ENCODE measurements around the gene CANX. TPM values are rescaled to one million over a fixed set of nuclear protein-coding genes. Genes with fewer than 3 reads are reported as not detected.

The CANX gene
- total and polyA plus RNA-seq, 9 of the 15 experiments (the other 6 are each of a cell fraction or from before 2014, with no cell fraction given), result 155 to 893 (median 589) TPM

GRCh38 chr5:179763215-179763945 lies 64.6 kb downstream of the CANX start (continued):
- TF ChIP-seq ZNF609 (CRISPR knock-in tag; IDR thresholded peaks at IDR 0.05; ENCODE audit: borderline replicate concordance) (no peak), ZNF586 (CRISPR knock-in tag; conservative IDR thresholded peaks at IDR 0.05) (no peak), ZBTB43 (CRISPR knock-in tag; IDR thresholded peaks at IDR 0.05) (no peak), TRIM28 (IDR thresholded peaks at IDR 0.05) (no peak), ZNF699 (CRISPR knock-in tag; IDR thresholded peaks at IDR 0.05; ENCODE audit: insufficient replicate concordance) (no peak), THRAP3 (IDR thresholded peaks at IDR 0.05; ENCODE audit: borderline replicate concordance) (no peak), ZBTB17 (CRISPR knock-in tag; IDR thresholded peaks at IDR 0.05) (no peak), PURB (CRISPR knock-in tag; IDR thresholded peaks at IDR 0.05; ENCODE audit: low read depth) (no peak), E2F5 (CRISPR knock-in tag; IDR thresholded peaks at IDR 0.05) (no peak), SP1 (CRISPR knock-in tag; IDR thresholded peaks at IDR 0.05) (no peak), FOS (IDR thresholded peaks at IDR 0.05; ENCODE audit: extremely low read depth, insufficient read length) (no peak), ATF6 (CRISPR knock-in tag; IDR thresholded peaks at IDR 0.05) (no peak), POLR2A (conservative IDR thresholded peaks at IDR 0.05) (no peak), HMG20B (CRISPR knock-in tag; IDR thresholded peaks at IDR 0.05) (no peak), ZNF766 (CRISPR knock-in tag; conservative IDR thresholded peaks at IDR 0.05) (0 out of 2 replicates have a peak, but pooled peaks have one; percentile 34), BCOR (IDR thresholded peaks at IDR 0.05) (no peak), PHB2 (IDR thresholded peaks at IDR 0.05; ENCODE audit: low read depth) (no peak), NFE2 (IDR thresholded peaks at IDR 0.05; ENCODE audit: low read depth) (no peak), IRF9 (tag; IDR thresholded peaks at IDR 0.05) (no peak)
